ENCODE data around the gene ZNF423. TPM values are rescaled to one million over a fixed set of nuclear protein-coding genes. Genes with fewer than 3 reads are reported as not detected.

Gene ZNF423
- total RNA-seq, 4 donors from 2014 or later = 0.72 to 5.9 (median 1.1) TPM

- Histone ChIP-seq H3K4me1 (peaks cover 0 to 36% (median 16%) of the 10 kb centered on the region in 3 donors), H3K27me3 (no peaks in the 10 kb centered on the region), H3K27ac (peak overlapping the region in 1 of 4 donors; percentile 19), H3K4me3 (no peak overlapping the region), H3K36me3 (no peaks in the 10 kb centered on the region), H3K9me3 (no peaks in the 10 kb centered on the region)
- TF ChIP-seq CTCF (IDR thresholded peaks at IDR 0.05) = no peak
- TF ChIP-seq POLR2A (IDR thresholded peaks at IDR 0.05) = no peak
- DNase-seq = no peak
- intact Hi-C loops (cut with DNase I) = no loop called here
- 33 to 50% methylated on average over 1 to 2 of the region's 4 CpGs for WGBS, 2 donors
These were observed 80.9 kb downstream of the ZNF423 start for GRCh38 chr16:49775018-49775417.

GRCh38 chr16:49773534-49774475, 82.1 kb downstream of the ZNF423 start:
- Histone ChIP-seq H3K36me3 (no peaks in the 10 kb centered on the region), H3K27ac (no peak overlapping the region), H3K27me3 (no peaks in the 10 kb centered on the region), H3K9me3 (no peaks in the 10 kb centered on the region), H3K4me1 (peaks cover 0 to 36% (median 16%) of the 10 kb centered on the region in 3 donors), H3K4me3 (no peak overlapping the region)
- intact Hi-C loops (cut with DNase I) = no loop called here
- 61 to 68% methylated on average over 7 to 8 of the region's 10 CpGs for WGBS, 2 donors
- DNase-seq = no peak
- TF ChIP-seq POLR2A (IDR thresholded peaks at IDR 0.05) (no peak), CTCF (IDR thresholded peaks at IDR 0.05) (no peak)

- no peaks in the 10 kb centered on the region for H3K9me3 ChIP-seq
- H3K36me3 ChIP-seq = no peaks in the 10 kb centered on the region
- no peak overlapping the region for H3K27ac ChIP-seq
- no peak overlapping the region for H3K4me3 ChIP-seq
- no peak for DNase-seq
- WGBS, 2 donors = 90 to 100% methylated on average over 3 to 20 of the region's 23 CpGs
- intact Hi-C loops (cut with DNase I) = no loop called here
- H3K4me1 ChIP-seq = no peaks in the 10 kb centered on the region
- no peaks in the 10 kb centered on the region for H3K27me3 ChIP-seq
- TF ChIP-seq CTCF (IDR thresholded peaks at IDR 0.05) (no peak), POLR2A (IDR thresholded peaks at IDR 0.05) (no peak)
These were observed 87.9 kb downstream of the ZNF423 start for GRCh38 chr16:49767998-49768397.

GRCh38 chr16:49767414-49767813, 88.5 kb downstream of the ZNF423 start:
- no peak for TF ChIP-seq POLR2A (IDR thresholded peaks at IDR 0.05)
- TF ChIP-seq CTCF (IDR thresholded peaks at IDR 0.05) = no peak

GRCh38 chr16:49766225-49766624, 89.7 kb downstream of the ZNF423 start:
- 63 to 64% methylated on average over 5 of the region's 6 CpGs for whole genome bisulfite sequencing, 2 donors
- intact Hi-C loops (cut with DNase I) = no loop called here
- no peaks in the 10 kb centered on the region for H3K36me3 ChIP-seq
- no peak overlapping the region for H3K4me3 ChIP-seq
- H3K27me3 ChIP-seq = no peaks in the 10 kb centered on the region
- TF ChIP-seq POLR2A (IDR thresholded peaks at IDR 0.05) (no peak), CTCF (IDR thresholded peaks at IDR 0.05) (no peak)
- H3K4me1 ChIP-seq = no peaks in the 10 kb centered on the region
- no peaks in the 10 kb centered on the region for H3K9me3 ChIP-seq
- DNase-seq = no peak
- no peak overlapping the region for H3K27ac ChIP-seq

More at GRCh38 chr16:49767414-49767813, 88.5 kb downstream of the ZNF423 start:
- intact Hi-C loops (cut with DNase I) = no loop called here
- no peaks in the 10 kb centered on the region for H3K36me3 ChIP-seq
- H3K27ac ChIP-seq = no peak overlapping the region
- 81 to 96% methylated on average over 5 of the region's 5 CpGs for WGBS, 2 donors
- no peak overlapping the region for H3K4me3 ChIP-seq
- no peaks in the 10 kb centered on the region for H3K4me1 ChIP-seq
- no peak for DNase-seq
- H3K9me3 ChIP-seq = no peaks in the 10 kb centered on the region
- H3K27me3 ChIP-seq = no peaks in the 10 kb centered on the region
